HCT116 (cell line): ENCODE measurements around the gene IQGAP2. TPM values are rescaled to one million over a fixed set of nuclear protein-coding genes. Genes with fewer than 3 reads are reported as not detected.

Experiments used
- ATAC-seq: fragments of 200-7000 bp; cut with Tn5 transposase; 2 replicates; pipeline ENCODE4 v1.9.1; 2020; ENCODE audit warnings: mild to moderate bottlenecking, moderate library complexity
- BruUV-seq: library from RNA; stranded (reverse); fragments of 400-500 nt; replicated peaks from 2 replicates; lab custom pipeline; 2021; lab: Mats Ljungman, UMichigan
- CTCF ChIA-PET: fragments of 300-600 bp; sonication (Branson Sonifier 250); formaldehyde crosslinking; loops from one replicate; lab custom pipeline; 2021; ENCODE audit warnings: antibody characterized with exemption; lab: Charles Lee
- POLR2A ChIA-PET: fragments of 300-600, 350-600 bp; sonication (Branson Sonifier 250); formaldehyde crosslinking; loops from one replicate; lab custom pipeline; 2021; ENCODE audit warnings: antibody characterized with exemption; lab: Charles Lee
- RAD21 ChIA-PET, 2 experiments: fragments of 300-600 bp; sonication (Branson Sonifier 250); formaldehyde crosslinking; loops; one replicate each; lab custom pipeline; 2023; ENCODE audit warnings: low total read pairs in 2 of 2; ENCODE audit not compliant: uncharacterized antibody in 2 of 2, unreplicated experiment in 2 of 2, low non-redundant PET in 1 of 2; lab: Charles Lee
- DNase-seq: peaks from one replicate; pipeline ENCODE4 v3.0.0-alpha.2; 2010; ENCODE audit warnings: low read depth, low spot score
- H2AFZ ChIP-seq: fragments of 200-600 bp; shearing (Covaris generic), sonication (generic); 2 replicates; pipeline ENCODE4 v1.6.1; 2017; ENCODE audit warnings: low read depth, mixed run types, mixed read lengths, antibody characterized with exemption, low read length; ENCODE audit not compliant: poor library complexity, severe bottlenecking
- H3K27ac ChIP-seq: 2 replicates; pipeline ENCODE4 v1.5.1; 2012; ENCODE audit warnings: low read depth, low read length
- H3K27me3 ChIP-seq: fragments of 200-600 bp; sonication (generic); 2 replicates; pipeline ENCODE4 v1.6.1; 2016; ENCODE audit warnings: mixed run types, low read length, mixed read lengths; ENCODE audit not compliant: insufficient read depth
- H3K36me3 ChIP-seq, 2 experiments: fragments of 200-500 bp in 1 of 2; fragments of 200-600 bp in 1 of 2; sonication (Bioruptor generic) in 1 of 2; sonication (generic) in 1 of 2; 2 replicates each; pipeline versions ENCODE4 v1.5.1 to v1.6.1; 2014 to 2016; ENCODE audit warnings: low read length in 2 of 2, inconsistent platforms in 1 of 2, mixed read lengths in 1 of 2, mixed run types in 1 of 2; ENCODE audit not compliant: insufficient read depth in 2 of 2, control insufficient read depth in 1 of 2
- H3K4me1 ChIP-seq, 2 experiments: fragments of 200-600 bp in 1 of 2; sonication (generic) in 1 of 2; 2 replicates each; pipeline versions ENCODE4 v1.5.1 to v1.6.1; 2012 to 2017; ENCODE audit warnings: low read length in 2 of 2, inconsistent platforms in 1 of 2, mild to moderate bottlenecking in 1 of 2, mixed read lengths in 1 of 2, mixed run types in 1 of 2, moderate library complexity in 1 of 2; ENCODE audit not compliant: insufficient read depth in 2 of 2, control insufficient read depth in 1 of 2
- H3K4me2 ChIP-seq: fragments of 200-600 bp; sonication (generic); 2 replicates; pipeline ENCODE4 v1.6.1; 2017; ENCODE audit warnings: mixed run types, low read length, mixed read lengths
- H3K4me3 ChIP-seq, 2 experiments: fragments of 200-600 bp in 1 of 2; sonication (generic) in 1 of 2; replicated peaks in 1 of 2; 2 replicates each; pipeline ENCODE4 v1.5.1; 2011 to 2016; ENCODE audit warnings: low read length in 2 of 2, control low read depth in 1 of 2, low read depth in 1 of 2, mild to moderate bottlenecking in 1 of 2, mixed read lengths in 1 of 2, mixed run types in 1 of 2
- H3K79me2 ChIP-seq: fragments of 200-600 bp; sonication (generic); 2 replicates; pipeline ENCODE4 v1.6.1; 2017; ENCODE audit warnings: mild to moderate bottlenecking, mixed run types, low read length, moderate library complexity, mixed read lengths; ENCODE audit not compliant: insufficient read depth
- H3K9ac ChIP-seq: fragments of 200-600 bp; sonication (generic); 2 replicates; pipeline ENCODE4 v1.6.1; 2016; ENCODE audit warnings: low read length, mixed read lengths
- H3K9me2 ChIP-seq: fragments of 200-600 bp; sonication (generic), shearing (Covaris generic); 2 replicates; pipeline ENCODE4 v1.6.1; 2017; ENCODE audit warnings: mixed run types, mild to moderate bottlenecking, moderate library complexity; ENCODE audit not compliant: insufficient read depth
- H3K9me3 ChIP-seq, 2 experiments: fragments of 200-500 bp in 1 of 2; fragments of 200-600 bp in 1 of 2; sonication (Bioruptor generic) in 1 of 2; sonication (generic) in 1 of 2; 2 replicates each; pipeline ENCODE4 v1.6.1; 2014 to 2017; ENCODE audit warnings: low read length in 2 of 2, mixed read lengths in 2 of 2, inconsistent platforms in 1 of 2, low read depth in 1 of 2, mild to moderate bottlenecking in 1 of 2, mixed run types in 1 of 2, moderate library complexity in 1 of 2; ENCODE audit not compliant: control insufficient read depth in 1 of 2, insufficient read depth in 1 of 2
- H4K20me1 ChIP-seq: fragments of 200-600 bp; sonication (generic), shearing (Covaris generic); 2 replicates; pipeline ENCODE4 v1.6.1; 2017; ENCODE audit warnings: mixed run types, mild to moderate bottlenecking, moderate library complexity; ENCODE audit not compliant: insufficient read depth
- CEBPB ChIP-seq: IDR thresholded peaks from 2 replicates; pipeline ENCODE4 v1.6.1; 2012; ENCODE audit warnings: low read depth
- CTCF ChIP-seq, 3 experiments: fragments of 200-600 bp in 1 of 3; sonication (generic) in 1 of 3; IDR thresholded peaks in 2 of 3; conservative IDR thresholded peaks in 1 of 3; 2 replicates each; pipeline ENCODE4 v1.5.1; 2012 to 2017; ENCODE audit warnings: low read depth in 2 of 3, low read length in 2 of 3, antibody characterized with exemption in 1 of 3, borderline replicate concordance in 1 of 3, control low read depth in 1 of 3, mild to moderate bottlenecking in 1 of 3, mixed read lengths in 1 of 3, mixed run types in 1 of 3, moderate library complexity in 1 of 3; ENCODE audit not compliant: insufficient read depth in 1 of 3
- POLR2A ChIP-seq: IDR thresholded peaks from 2 replicates; pipeline ENCODE4 v1.7.0; 2011; ENCODE audit warnings: borderline replicate concordance; ENCODE audit not compliant: insufficient read depth, insufficient read length; ENCODE audit errors: extremely low read depth
- POLR2AphosphoS5 ChIP-seq: IDR thresholded peaks from 2 replicates; pipeline ENCODE4 v1.6.1; 2011; ENCODE audit warnings: mild to moderate bottlenecking, low read depth, low read length, moderate library complexity
- RAD21 ChIP-seq: IDR thresholded peaks from 2 replicates; pipeline ENCODE4 v1.6.1; 2012; ENCODE audit warnings: low read depth, mild to moderate bottlenecking
- SRF ChIP-seq: IDR thresholded peaks from 2 replicates; pipeline ENCODE4 v1.6.1; 2012; ENCODE audit warnings: low read depth
- TCF7L2 ChIP-seq: IDR thresholded peaks from 2 replicates; pipeline ENCODE4 v1.7.0; 2011; ENCODE audit warnings: borderline replicate concordance, inconsistent platforms; ENCODE audit not compliant: insufficient read depth, insufficient read length; ENCODE audit errors: extremely low read depth
- ZNF274 ChIP-seq: fragments of 200-500 bp; sonication (Bioruptor generic); IDR thresholded peaks from 2 replicates; pipeline ENCODE4 v1.6.1; 2014; ENCODE audit warnings: mild to moderate bottlenecking, low read depth, low read length, inconsistent platforms
- intact Hi-C: fragments of 100-400 bp; cut with micrococcal nuclease; formaldehyde crosslinking; loops from 2 replicates; pipeline ENCODE4 v1.10.0; 2022
- total RNA-seq: library from RNA; stranded (reverse); gene quantifications from one replicate; pipeline ENCODE4 v1.2.1, GENCODE V29; 2021; ENCODE audit not compliant: unreplicated experiment

IQGAP2 gene
- total RNA-seq, 1 experiment from 2014 or later: 2.0 TPM

- Histone ChIP-seq H4K20me1 (no peaks in the 10 kb centered on the region), H3K4me2 (no peak overlapping the region), H3K27ac (no peak overlapping the region), H3K27me3 (no peaks in the 10 kb centered on the region), H2AFZ (no peak overlapping the region), H3K4me1 (no peaks in the 10 kb centered on the region), H3K9ac (no peak overlapping the region), H3K79me2 (no peaks in the 10 kb centered on the region), H3K36me3 (no peaks in the 10 kb centered on the region), H3K9me2 (no peaks in the 10 kb centered on the region), H3K9me3 (no peaks in the 10 kb centered on the region), H3K4me3 (no peak overlapping the region)
- no TSS peak for BruUV-seq
- TF ChIP-seq SRF: no peak
- TF ChIP-seq TCF7L2: no peak
- CTCF ChIA-PET: no interaction called here
- POLR2A ChIA-PET: no interaction called here
- RAD21 ChIA-PET: no interaction called here
- ATAC-seq: no peak
- DNase-seq: no peak
- intact Hi-C loops: no loop called here
Observed at GRCh38 chr5:76675364-76675763, 272.3 kb downstream of the IQGAP2 start.

- DNase-seq (no peak), ATAC-seq (no peak)
- no peak overlapping the region for H2AFZ ChIP-seq
- H3K27me3 ChIP-seq: no peaks in the 10 kb centered on the region
- H3K27ac ChIP-seq: no peak overlapping the region
- H3K4me2 ChIP-seq: no peak overlapping the region
- CTCF ChIA-PET: no interaction called here
- intact Hi-C loops: no loop called here
- POLR2A ChIA-PET: no interaction called here
- no peak overlapping the region for H3K4me3 ChIP-seq
- H3K9me2 ChIP-seq: no peaks in the 10 kb centered on the region
- no peak for TF ChIP-seq POLR2A
- TF ChIP-seq CTCF (IDR thresholded peaks at IDR 0.05 in 2 of 3, conservative IDR thresholded peaks at IDR 0.05 in 1 of 3; ENCODE audit: borderline replicate concordance in 1 of 3, insufficient read depth in 1 of 3, low read depth in 2 of 3, low read length in 2 of 3): no peak
- no peak for TF ChIP-seq POLR2AphosphoS5
- TF ChIP-seq ZNF274: no peak
- no peak for TF ChIP-seq CEBPB
- TF ChIP-seq RAD21: no peak
- H3K79me2 ChIP-seq: no peaks in the 10 kb centered on the region
- RAD21 ChIA-PET: no interaction called here
- no peak overlapping the region for H3K9ac ChIP-seq
- no peaks in the 10 kb centered on the region for H3K36me3 ChIP-seq
- H3K9me3 ChIP-seq: no peaks in the 10 kb centered on the region
- no peaks in the 10 kb centered on the region for H3K4me1 ChIP-seq
- no TSS peak for BruUV-seq
- no peaks in the 10 kb centered on the region for H4K20me1 ChIP-seq
Observed at GRCh38 chr5:76677849-76678472, 274.9 kb downstream of the IQGAP2 start.
